ENCODE results near the gene GRIN2C.

Gene GRIN2C

GRCh38 chr17:74821655-74822334 lies 37.9 kb downstream of the GRIN2C start:
- Histone ChIP-seq H3K4me3 (ENCODE audit: low read depth, low read length) (no peak overlapping the region), H3K4me1 (ENCODE audit: control insufficient read depth, insufficient read depth, low read length) (no peaks in the 10 kb centered on the region), H3K27ac (ENCODE audit: extremely low read depth, low read depth, low read length) (no peak overlapping the region), H3K36me3 (ENCODE audit: control insufficient read depth in 2 of 2, insufficient read depth in 1 of 2, low read length in 2 of 2) (peaks cover 0 to 54% of the 10 kb centered on the region in 2 experiments; a peak in 1 of 3 replicates), H3K9me3 (ENCODE audit: control insufficient read depth, insufficient read depth, low read depth, low read length) (no peaks in the 10 kb centered on the region)
- TF ChIP-seq ZIC2 (tag by site-specific recombination; IDR thresholded peaks at IDR 0.05): no peak
- TF ChIP-seq ZNF311 (tag by site-specific recombination; IDR thresholded peaks at IDR 0.05; ENCODE audit: borderline replicate concordance): no peak
- ChIA-PET POLR2A (no interaction called here), CTCF (interaction anchor here (1.0 to 1.7 kb wide), 2 partner anchors 30 to 40 kb away, joined by 4 to 13 read pairs; no protein-coding TSS in a partner anchor)

GRCh38 chr17:74819801-74820436 lies 39.8 kb downstream of the GRIN2C start:
- TF ChIP-seq BCL11A (tag by site-specific recombination; IDR thresholded peaks at IDR 0.05; ENCODE audit: low read depth) (no peak), ZNF354C (tag by site-specific recombination; IDR thresholded peaks at IDR 0.05; ENCODE audit: borderline replicate concordance, low read depth) (no peak), YY1 (tag by site-specific recombination; IDR thresholded peaks at IDR 0.05) (no peak), ZNF132 (tag by site-specific recombination; IDR thresholded peaks at IDR 0.05; ENCODE audit: borderline replicate concordance) (no peak)
- TF ChIP-seq, protein P1, sequence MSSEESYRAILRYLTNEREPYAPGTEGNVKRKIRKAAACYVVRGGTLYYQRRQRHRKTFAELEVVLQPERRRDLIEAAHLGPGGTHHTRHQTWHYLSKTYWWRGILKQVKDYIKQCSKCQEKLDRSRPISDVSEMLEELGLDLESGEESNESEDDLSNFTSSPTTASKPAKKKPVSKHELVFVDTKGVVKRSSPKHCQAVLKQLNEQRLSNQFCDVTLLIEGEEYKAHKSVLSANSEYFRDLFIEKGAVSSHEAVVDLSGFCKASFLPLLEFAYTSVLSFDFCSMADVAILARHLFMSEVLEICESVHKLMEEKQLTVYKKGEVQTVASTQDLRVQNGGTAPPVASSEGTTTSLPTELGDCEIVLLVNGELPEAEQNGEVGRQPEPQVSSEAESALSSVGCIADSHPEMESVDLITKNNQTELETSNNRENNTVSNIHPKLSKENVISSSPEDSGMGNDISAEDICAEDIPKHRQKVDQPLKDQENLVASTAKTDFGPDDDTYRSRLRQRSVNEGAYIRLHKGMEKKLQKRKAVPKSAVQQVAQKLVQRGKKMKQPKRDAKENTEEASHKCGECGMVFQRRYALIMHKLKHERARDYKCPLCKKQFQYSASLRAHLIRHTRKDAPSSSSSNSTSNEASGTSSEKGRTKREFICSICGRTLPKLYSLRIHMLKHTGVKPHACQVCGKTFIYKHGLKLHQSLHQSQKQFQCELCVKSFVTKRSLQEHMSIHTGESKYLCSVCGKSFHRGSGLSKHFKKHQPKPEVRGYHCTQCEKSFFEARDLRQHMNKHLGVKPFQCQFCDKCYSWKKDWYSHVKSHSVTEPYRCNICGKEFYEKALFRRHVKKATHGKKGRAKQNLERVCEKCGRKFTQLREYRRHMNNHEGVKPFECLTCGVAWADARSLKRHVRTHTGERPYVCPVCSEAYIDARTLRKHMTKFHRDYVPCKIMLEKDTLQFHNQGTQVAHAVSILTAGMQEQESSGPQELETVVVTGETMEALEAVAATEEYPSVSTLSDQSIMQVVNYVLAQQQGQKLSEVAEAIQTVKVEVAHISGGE (tag by site-specific recombination; conservative IDR thresholded peaks at IDR 0.05; ENCODE audit: low read depth): no peak
- ChIA-PET POLR2A (no interaction called here), CTCF (interaction anchor here (0.6 to 1.0 kb wide), 2 partner anchors 9 to 48 kb away, joined by 3 to 5 read pairs; no protein-coding TSS in a partner anchor)
- H3K9me3 ChIP-seq (ENCODE audit: control insufficient read depth, insufficient read depth, low read depth, low read length): no peaks in the 10 kb centered on the region
- no peaks in the 10 kb centered on the region for H3K4me1 ChIP-seq (ENCODE audit: control insufficient read depth, insufficient read depth, low read length)
- H3K4me3 ChIP-seq (ENCODE audit: low read depth, low read length): no peak overlapping the region
- H3K36me3 ChIP-seq (ENCODE audit: control insufficient read depth in 2 of 2, insufficient read depth in 1 of 2, low read length in 2 of 2): peaks cover 0 to 46% of the 10 kb centered on the region in 2 experiments; a peak in 1 of 3 replicates
- no peak overlapping the region for H3K27ac ChIP-seq (ENCODE audit: extremely low read depth, low read depth, low read length)

- peaks cover 0 to 41% of the 10 kb centered on the region in 2 experiments; a peak in 1 of 3 replicates for H3K36me3 ChIP-seq (ENCODE audit: control insufficient read depth in 2 of 2, insufficient read depth in 1 of 2, low read length in 2 of 2)
- ChIA-PET CTCF (interaction anchor here (0.6 to 1.0 kb wide), 4 partner anchors 11 to 220 kb away, joined by 3 to 4 read pairs (median 3); no protein-coding TSS in a partner anchor), POLR2A (interaction anchor here (0.7 kb wide), 1 partner anchor 530 kb away, joined by 5 read pairs; no protein-coding TSS in a partner anchor)
- H3K4me1 ChIP-seq (ENCODE audit: control insufficient read depth, insufficient read depth, low read length): no peaks in the 10 kb centered on the region
- no peak overlapping the region for H3K4me3 ChIP-seq (ENCODE audit: low read depth, low read length)
- no peak overlapping the region for H3K27ac ChIP-seq (ENCODE audit: extremely low read depth, low read depth, low read length)
- H3K9me3 ChIP-seq (ENCODE audit: control insufficient read depth, insufficient read depth, low read depth, low read length): no peaks in the 10 kb centered on the region
- TF ChIP-seq ZNF280C (tag by site-specific recombination; IDR thresholded peaks at IDR 0.05) (no peak), ZBTB17 (tag by site-specific recombination; IDR thresholded peaks at IDR 0.05) (no peak), ZNF426 (tag by site-specific recombination; IDR thresholded peaks at IDR 0.05) (no peak), ZNF148 (tag by site-specific recombination; IDR thresholded peaks at IDR 0.05; ENCODE audit: borderline replicate concordance) (no peak), ZNF24 (tag by site-specific recombination; IDR thresholded peaks at IDR 0.05) (no peak), ZNF433 (tag by site-specific recombination; IDR thresholded peaks at IDR 0.05; ENCODE audit: low read depth) (no peak), OVOL3 (tag by site-specific recombination; IDR thresholded peaks at IDR 0.05) (no peak), ZNF23 (tag by site-specific recombination; IDR thresholded peaks at IDR 0.05; ENCODE audit: borderline replicate concordance) (no peak)
- TF ChIP-seq, protein P2, sequence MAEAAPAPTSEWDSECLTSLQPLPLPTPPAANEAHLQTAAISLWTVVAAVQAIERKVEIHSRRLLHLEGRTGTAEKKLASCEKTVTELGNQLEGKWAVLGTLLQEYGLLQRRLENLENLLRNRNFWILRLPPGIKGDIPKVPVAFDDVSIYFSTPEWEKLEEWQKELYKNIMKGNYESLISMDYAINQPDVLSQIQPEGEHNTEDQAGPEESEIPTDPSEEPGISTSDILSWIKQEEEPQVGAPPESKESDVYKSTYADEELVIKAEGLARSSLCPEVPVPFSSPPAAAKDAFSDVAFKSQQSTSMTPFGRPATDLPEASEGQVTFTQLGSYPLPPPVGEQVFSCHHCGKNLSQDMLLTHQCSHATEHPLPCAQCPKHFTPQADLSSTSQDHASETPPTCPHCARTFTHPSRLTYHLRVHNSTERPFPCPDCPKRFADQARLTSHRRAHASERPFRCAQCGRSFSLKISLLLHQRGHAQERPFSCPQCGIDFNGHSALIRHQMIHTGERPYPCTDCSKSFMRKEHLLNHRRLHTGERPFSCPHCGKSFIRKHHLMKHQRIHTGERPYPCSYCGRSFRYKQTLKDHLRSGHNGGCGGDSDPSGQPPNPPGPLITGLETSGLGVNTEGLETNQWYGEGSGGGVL (tag by site-specific recombination; IDR thresholded peaks at IDR 0.05): no peak
These were observed 41.3 kb downstream of the GRIN2C start for GRCh38 chr17:74818291-74818938.

All from HEK293 (cell line).